ENCODE data around the gene CFAP74. TPM values are rescaled to one million over a fixed set of nuclear protein-coding genes. Genes with fewer than 3 reads are reported as not detected.

CFAP74 gene
- total and polyA plus RNA-seq, 12 donors: 0.03 TPM; not detected in 11

- TF ChIP-seq CTCF (IDR thresholded peaks at IDR 0.05): no peak
- intact Hi-C loops (cut with DNase I): loop anchor here in 7 of 10 donors (2.0 to 10.0 kb wide), 6 partner anchors 48 to 150 kb away; partner anchors contain the start of gene NADK (in 4 of the 7)
- Histone ChIP-seq H3K27ac (peak overlapping the region in 3 of 10 donors; percentile 9 to 69 (median 35)), H3K9me3 (peaks cover 0 to 3% (median 0%) of the 10 kb centered on the region in 11 donors), H3K4me3 (no peak overlapping the region), H3K4me1 (peaks cover 4 to 38% (median 24%) of the 10 kb centered on the region in 9 donors), H3K27me3 (no peaks in the 10 kb centered on the region), H3K36me3 (no peaks in the 10 kb centered on the region)
- DNase-seq: peak in 1 of 2 donors; percentile 34
- 75 to 80% methylated on average over 8 of the region's 8 CpGs for WGBS, 2 donors
- ATAC-seq: no peak
Measured at GRCh38 chr1:1907098-1907736, 96.4 kb downstream of the CFAP74 start.

- intact Hi-C loops (cut with DNase I): loop anchor here in 7 of 10 donors (2.0 to 10.0 kb wide), 6 partner anchors 48 to 149 kb away; partner anchors contain the start of gene NADK (in 4 of the 7)
- peaks cover 0 to 3% (median 0%) of the 10 kb centered on the region in 11 donors for H3K9me3 ChIP-seq
Measured at GRCh38 chr1:1906185-1907097, 97.1 kb downstream of the CFAP74 start.

GRCh38 chr1:1903224-1903623 lies 100.4 kb downstream of the CFAP74 start:
- no peaks in the 10 kb centered on the region for H3K36me3 ChIP-seq
- H3K27ac ChIP-seq: no peak overlapping the region
- WGBS, 2 donors: 92 to 98% methylated on average over 12 of the region's 12 CpGs
- no peak for ATAC-seq
- H3K27me3 ChIP-seq: no peaks in the 10 kb centered on the region
- TF ChIP-seq CTCF (IDR thresholded peaks at IDR 0.05): no peak
- no peak overlapping the region for H3K4me3 ChIP-seq
- H3K9me3 ChIP-seq: peaks cover 0 to 3% (median 0%) of the 10 kb centered on the region in 11 donors
- H3K4me1 ChIP-seq: peaks cover 1 to 25% (median 16%) of the 10 kb centered on the region in 9 donors
- DNase-seq: no peak
- intact Hi-C loops (cut with DNase I): loop anchor here in 1 of 10 donors (10.0 kb wide), 1 partner anchor 118 kb away; no protein-coding TSS in a partner anchor

More at GRCh38 chr1:1906185-1907097, 97.1 kb downstream of the CFAP74 start:
- H3K4me3 ChIP-seq: no peak overlapping the region
- peak overlapping the region in 8 of 10 donors; percentile 18 to 74 (median 64) for H3K27ac ChIP-seq
- DNase-seq: peak; percentile 87 to 88
- H3K36me3 ChIP-seq: no peaks in the 10 kb centered on the region
- no peaks in the 10 kb centered on the region for H3K27me3 ChIP-seq
- WGBS, 2 donors: 18 to 20% methylated on average over 15 of the region's 15 CpGs
- ATAC-seq: peak; percentile 60 to 85 (median 76)
- peaks cover 4 to 38% (median 24%) of the 10 kb centered on the region in 9 donors for H3K4me1 ChIP-seq
- TF ChIP-seq CTCF (IDR thresholded peaks at IDR 0.05): peak; percentile 90 to 96 (median 93)
